Thoracic aorta (tissue), 2 donors: ENCODE measurements around the gene SERTM2. TPM values are rescaled to one million over a fixed set of nuclear protein-coding genes. Genes with fewer than 3 reads are reported as not detected.

Experiments used
- ATAC-seq: fragments of 150-250 bp; one replicate; pipeline ENCODE4 v1.8.0; 2017; ENCODE audit warnings: low read depth; ENCODE audit not compliant: insufficient number of reproducible peaks, low FRiP score
- DNase-seq: peaks from one replicate; pipeline ENCODE4 v3.0.0-alpha.2; 2020; ENCODE audit warnings: low spot score
- H3K27ac ChIP-seq, 2 donors: fragments of 200-600 bp; sonication (generic); 1 replicate in 1 of 2; 2 replicates in 1 of 2; pipeline ENCODE4 v1.5.1; 2016; ENCODE audit warnings: mild to moderate bottlenecking in 2 of 2, moderate library complexity in 2 of 2
- H3K27me3 ChIP-seq: fragments of 200-600 bp; sonication (generic); replicated peaks from 2 replicates; pipeline ENCODE4 v1.6.0; 2016; ENCODE audit warnings: mild to moderate bottlenecking; ENCODE audit not compliant: insufficient read depth
- H3K36me3 ChIP-seq: fragments of 200-600 bp; sonication (generic); one replicate; pipeline ENCODE4 v1.5.1; 2016
- H3K4me1 ChIP-seq, 2 donors: fragments of 200-600 bp; sonication (generic); 1 replicate in 1 of 2; 2 replicates in 1 of 2; pipeline versions ENCODE4 v1.5.1 to v1.6.0; 2016; ENCODE audit warnings: low read depth in 2 of 2, mild to moderate bottlenecking in 1 of 2; ENCODE audit not compliant: control insufficient read depth in 1 of 2
- H3K4me3 ChIP-seq: fragments of 200-600 bp; sonication (generic); 2 replicates; pipeline ENCODE4 v1.5.1; 2016; ENCODE audit warnings: mild to moderate bottlenecking
- H3K9me3 ChIP-seq: fragments of 200-600 bp; sonication (generic); 2 replicates; pipeline ENCODE4 v1.5.1; 2016
- total RNA-seq, 2 donors: library from RNA; depleted of rRNA; stranded (reverse); fragments of >200 nt; gene quantifications; one replicate each; pipeline versions ENCODE4 v1.1.0 to v1.2.3, GENCODE V29; 2016
- TF ChIP-seq, protein P1 (sequence below): fragments of 200-600 bp; sonication (generic); IDR thresholded peaks from one replicate; pipeline ENCODE4 v1.5.1; 2019; ENCODE audit warnings: antibody characterized with exemption

The SERTM2 gene
- total RNA-seq, 2 donors from 2014 or later = not detected

GRCh38 chrX:111515298-111515697 lies 3.9 kb downstream of the SERTM2 start:
- no peaks in the 10 kb centered on the region for H3K9me3 ChIP-seq
- no peaks in the 10 kb centered on the region for H3K4me1 ChIP-seq
- no peak overlapping the region for H3K27ac ChIP-seq
- DNase-seq (no peak), ATAC-seq (no peak)
- no peaks in the 10 kb centered on the region for H3K36me3 ChIP-seq
- H3K27me3 ChIP-seq = no peaks in the 10 kb centered on the region
- TF ChIP-seq, protein P1, sequence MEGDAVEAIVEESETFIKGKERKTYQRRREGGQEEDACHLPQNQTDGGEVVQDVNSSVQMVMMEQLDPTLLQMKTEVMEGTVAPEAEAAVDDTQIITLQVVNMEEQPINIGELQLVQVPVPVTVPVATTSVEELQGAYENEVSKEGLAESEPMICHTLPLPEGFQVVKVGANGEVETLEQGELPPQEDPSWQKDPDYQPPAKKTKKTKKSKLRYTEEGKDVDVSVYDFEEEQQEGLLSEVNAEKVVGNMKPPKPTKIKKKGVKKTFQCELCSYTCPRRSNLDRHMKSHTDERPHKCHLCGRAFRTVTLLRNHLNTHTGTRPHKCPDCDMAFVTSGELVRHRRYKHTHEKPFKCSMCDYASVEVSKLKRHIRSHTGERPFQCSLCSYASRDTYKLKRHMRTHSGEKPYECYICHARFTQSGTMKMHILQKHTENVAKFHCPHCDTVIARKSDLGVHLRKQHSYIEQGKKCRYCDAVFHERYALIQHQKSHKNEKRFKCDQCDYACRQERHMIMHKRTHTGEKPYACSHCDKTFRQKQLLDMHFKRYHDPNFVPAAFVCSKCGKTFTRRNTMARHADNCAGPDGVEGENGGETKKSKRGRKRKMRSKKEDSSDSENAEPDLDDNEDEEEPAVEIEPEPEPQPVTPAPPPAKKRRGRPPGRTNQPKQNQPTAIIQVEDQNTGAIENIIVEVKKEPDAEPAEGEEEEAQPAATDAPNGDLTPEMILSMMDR = no peak
- H3K4me3 ChIP-seq = no peak overlapping the region

GRCh38 chrX:111518667-111519066 lies 7.2 kb downstream of the SERTM2 start:
- H3K27me3 ChIP-seq = no peaks in the 10 kb centered on the region

DNA sequence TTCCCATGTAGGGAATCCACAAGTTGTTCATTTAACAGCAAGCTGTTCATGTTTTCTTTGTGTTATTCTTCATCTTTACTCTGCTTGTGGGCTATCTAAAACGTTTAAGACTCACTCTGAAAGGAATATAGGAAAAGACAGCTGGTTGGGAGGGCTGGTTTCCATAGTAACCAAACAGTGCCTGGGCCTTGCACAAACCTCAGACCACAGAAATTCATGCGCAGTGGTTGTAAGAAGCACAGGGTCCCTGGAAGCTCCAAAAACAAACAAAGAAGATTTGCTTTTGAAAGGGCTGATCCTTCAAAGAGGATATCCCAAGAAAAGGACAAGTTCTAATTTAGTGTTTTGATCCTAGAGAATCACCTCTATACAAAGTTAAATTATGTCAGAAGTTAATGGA lies 7.8 kb downstream of the SERTM2 start:
- Histone ChIP-seq H3K9me3 (no peaks in the 10 kb centered on the region), H3K27ac (no peak overlapping the region), H3K4me1 (no peaks in the 10 kb centered on the region), H3K27me3 (no peaks in the 10 kb centered on the region), H3K4me3 (no peak overlapping the region), H3K36me3 (no peaks in the 10 kb centered on the region)
- TF ChIP-seq, protein P1 = no peak
- no peak for ATAC-seq
- no peak for DNase-seq

More at GRCh38 chrX:111518667-111519066, 7.2 kb downstream of the SERTM2 start:
- no peaks in the 10 kb centered on the region for H3K9me3 ChIP-seq
- DNase-seq = no peak
- H3K4me1 ChIP-seq = no peaks in the 10 kb centered on the region
- no peak for ATAC-seq
- no peak overlapping the region for H3K4me3 ChIP-seq
- TF ChIP-seq, protein P1 = no peak
- H3K36me3 ChIP-seq = no peaks in the 10 kb centered on the region
- no peak overlapping the region for H3K27ac ChIP-seq

- ATAC-seq (no peak), DNase-seq (no peak)
- H3K4me3 ChIP-seq = no peak overlapping the region
- H3K27me3 ChIP-seq = no peaks in the 10 kb centered on the region
- H3K27ac ChIP-seq = no peak overlapping the region
- TF ChIP-seq, protein P1 = no peak
- H3K4me1 ChIP-seq = no peaks in the 10 kb centered on the region
- H3K9me3 ChIP-seq = no peaks in the 10 kb centered on the region
- H3K36me3 ChIP-seq = no peaks in the 10 kb centered on the region
These were observed 9.1 kb downstream of the SERTM2 start for GRCh38 chrX:111520506-111520905.

DNA sequence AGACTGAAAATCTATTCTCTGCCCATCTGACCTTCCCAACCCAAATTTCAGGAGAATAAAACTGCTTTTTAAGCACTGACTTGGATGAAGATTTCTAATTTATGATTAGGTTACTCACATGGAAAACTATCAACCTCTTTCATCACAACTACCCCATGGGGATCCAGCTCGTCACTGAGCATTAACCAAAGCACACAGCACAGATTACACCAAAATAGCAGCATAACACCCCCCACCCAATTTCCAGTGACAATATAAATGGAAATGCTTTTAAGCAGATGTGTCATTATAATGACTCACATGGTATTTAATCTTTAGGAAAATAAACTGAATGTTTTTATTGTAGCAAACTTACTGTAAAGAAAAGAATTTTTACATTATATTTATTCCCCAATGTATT lies 9.7 kb downstream of the SERTM2 start:
- DNase-seq = no peak
- Histone ChIP-seq H3K36me3 (no peaks in the 10 kb centered on the region), H3K27ac (no peak overlapping the region), H3K27me3 (no peaks in the 10 kb centered on the region), H3K9me3 (no peaks in the 10 kb centered on the region), H3K4me1 (no peaks in the 10 kb centered on the region), H3K4me3 (no peak overlapping the region)
- ATAC-seq = no peak
- TF ChIP-seq, protein P1 = no peak
